Pancreas (tissue), 10 donors: ENCODE measurements around the gene ZBTB20. TPM values are rescaled to one million over a fixed set of nuclear protein-coding genes. Genes with fewer than 3 reads are reported as not detected.
A peak's percentile ranks its signal among the peaks of the same experiment; 100 is the strongest.

Source experiments
- ATAC-seq, 4 donors: fragments of 200-7000 bp; cut with Tn5 transposase; one replicate each; pipeline versions ENCODE4 v1.8.0 to v1.9.1; 2020; ENCODE audit warnings: mild to moderate bottlenecking in 4 of 4, moderate library complexity in 4 of 4
- DNase-seq, 6 donors: peaks; one replicate each; pipeline ENCODE4 v3.0.0-alpha.2; 2020
- FAIRE-seq: peaks from 2 replicates; lab custom pipeline; 2012; peaks lifted over from hg19 to GRCh38; lab: Jason Lieb, UNC
- H3K27ac ChIP-seq, 4 donors: fragments of 200-600 bp; sonication (generic); 1 replicate in 3 of 4; 2 replicates in 1 of 4; pipeline versions ENCODE4 v1.5.0 to v1.8.0; 2020
- H3K27me3 ChIP-seq, 4 donors: fragments of 200-600 bp; one replicate each; pipeline ENCODE4 v1.8.0; 2021
- H3K36me3 ChIP-seq, 3 donors: fragments of 200-600 bp; sonication (generic) in 1 of 3; one replicate each; pipeline versions ENCODE4 v1.5.0 to v1.8.0; 2020 to 2021
- H3K4me1 ChIP-seq, 3 donors: fragments of 200-600 bp; one replicate each; pipeline ENCODE4 v1.8.0; 2021
- H3K4me3 ChIP-seq, 4 donors: fragments of 200-600 bp; sonication (generic) in 2 of 4; one replicate each; pipeline versions ENCODE4 v1.5.0 to v1.8.0; 2020 to 2021
- H3K9me3 ChIP-seq, 4 donors: fragments of 200-600 bp; one replicate each; pipeline ENCODE4 v1.8.0; 2021
- CTCF ChIP-seq, 4 donors: fragments of 200-600 bp; sonication (generic) in 3 of 4; IDR thresholded peaks; one replicate each; pipeline versions ENCODE4 v1.5.0 to v1.8.0; 2021; ENCODE audit warnings: antibody characterized with exemption in 4 of 4
- WGBS, 2 donors: extraction: QIAGEN DNeasy Blood & Tissue Kit; methylation state at CpG; one replicate each; pipeline ENCODE4 v1.1.7; 2013; 5-methylcytosine and 5-hydroxymethylcytosine counted together
- intact Hi-C, 3 donors: fragments of 100-400 bp; cut with DNase I; formaldehyde crosslinking; loops; one replicate each; pipeline versions ENCODE4 v1.11.1 to v1.14.2; 2022
- polyA plus RNA-seq, 2 donors: library from polyadenylated mRNA; stranded (reverse); fragments of 200-250 nt; gene quantifications; one replicate each; pipeline ENCODE4 v1.2.3, GENCODE V29; 2013
- total RNA-seq, 6 donors: library from RNA; stranded (reverse); fragmentation: NEBNext Ultra II Directional in 4 of 6; extraction: Animal tissue kit (Norgen Biotek cat#: 25700) in 4 of 6; gene quantifications; one replicate each; pipeline versions ENCODE4 v1.2.1 to v1.2.4, GENCODE V29; 2021 to 2023
- donor health status: healthy with polysubstance abuse.
- donor health status: DM: no; HTN: no; CAD: no; lungs with moderate emphysema.
- donor health status: DM: no; HTN: no; CAD: no.
- donor health status: control.
- donor health status: control.
- donor health status: Bipolar disorder and iron deficiency.
- donor health status: DM: yes; HTN: yes; CAD: no.
- donor health status: DM: no; HTN: no; CAD: no.
- donor health status: DM: no; HTN: no; CAD: no.
- donor health status: DM: yes; HTN: yes; CAD: no.

The ZBTB20 gene
- total and polyA plus RNA-seq, 8 donors = 1.3 to 81.5 (median 43.7) TPM

GRCh38 chr3:114899186-114899931 is 247.7 kb downstream of the ZBTB20 start:
- Histone ChIP-seq H3K9me3 (no peaks in the 10 kb centered on the region), H3K4me1 (peaks cover 36 to 69% (median 47%) of the 10 kb centered on the region in 3 donors), H3K4me3 (peak overlapping the region in 1 of 4 donors; percentile 22), H3K27ac (peak overlapping the region; percentile 53 to 86 (median 76)), H3K36me3 (no peaks in the 10 kb centered on the region), H3K27me3 (no peaks in the 10 kb centered on the region)
- 7 to 9% methylated on average over 4 of the region's 4 CpGs for WGBS, 2 donors
- FAIRE-seq = peak; percentile 63
- ATAC-seq = peak; percentile 91 to 94 (median 93)
- intact Hi-C loops = no loop called here
- TF ChIP-seq CTCF (IDR thresholded peaks at IDR 0.05) = no peak
- DNase-seq = peak in 4 of 6 donors; percentile 55 to 86 (median 82)

- intact Hi-C loops = no loop called here
- H3K4me1 ChIP-seq = peaks cover 33 to 61% (median 44%) of the 10 kb centered on the region in 3 donors
- DNase-seq (no peak), ATAC-seq (no peak), FAIRE-seq (no peak)
- no peak for TF ChIP-seq CTCF (IDR thresholded peaks at IDR 0.05)
- H3K36me3 ChIP-seq = no peaks in the 10 kb centered on the region
- H3K4me3 ChIP-seq = no peak overlapping the region
- H3K27ac ChIP-seq = peak overlapping the region in 2 of 4 donors; percentile 3 to 33
- H3K27me3 ChIP-seq = no peaks in the 10 kb centered on the region
- H3K9me3 ChIP-seq = no peaks in the 10 kb centered on the region
- 95 to 97% methylated on average over 1 of the region's 1 CpG for WGBS, 2 donors
These were observed 250.1 kb downstream of the ZBTB20 start for GRCh38 chr3:114896978-114897377.

- DNase-seq (no peak), FAIRE-seq (no peak), ATAC-seq (peak in 3 of 4 donors; percentile 15 to 39 (median 26))
- no peaks in the 10 kb centered on the region for H3K27me3 ChIP-seq
- intact Hi-C loops = no loop called here
- no peaks in the 10 kb centered on the region for H3K36me3 ChIP-seq
- TF ChIP-seq CTCF (IDR thresholded peaks at IDR 0.05) = no peak
- no peaks in the 10 kb centered on the region for H3K9me3 ChIP-seq
- H3K27ac ChIP-seq = peak overlapping the region; percentile 18 to 63 (median 43)
- peaks cover 20 to 46% (median 33%) of the 10 kb centered on the region in 3 donors for H3K4me1 ChIP-seq
- H3K4me3 ChIP-seq = no peak overlapping the region
These were observed 253.7 kb downstream of the ZBTB20 start for GRCh38 chr3:114893361-114893760.

- Histone ChIP-seq H3K27me3 (no peaks in the 10 kb centered on the region), H3K9me3 (no peaks in the 10 kb centered on the region), H3K4me1 (peaks cover 15 to 41% (median 31%) of the 10 kb centered on the region in 3 donors), H3K36me3 (no peaks in the 10 kb centered on the region), H3K27ac (peak overlapping the region; percentile 18 to 63 (median 43)), H3K4me3 (no peak overlapping the region)
- FAIRE-seq = no peak
- peak; percentile 58 to 77 (median 68) for ATAC-seq
- TF ChIP-seq CTCF (IDR thresholded peaks at IDR 0.05) = no peak
- intact Hi-C loops = no loop called here
- DNase-seq = peak in 2 of 6 donors; percentile 19 to 38
- WGBS, 2 donors = 37 to 44% methylated on average over 3 of the region's 3 CpGs
These were observed 254.2 kb downstream of the ZBTB20 start for GRCh38 chr3:114892880-114893279.
